Bronchial epithelial cell (primary cell): ENCODE results near the gene ALOX12B. TPM values are rescaled to one million over a fixed set of nuclear protein-coding genes. Genes with fewer than 3 reads are reported as not detected.

ENCODE experiments used
- DNase-seq: peaks from one replicate; pipeline ENCODE4 v3.0.0-alpha.2; 2010; ENCODE audit warnings: low read depth
- FAIRE-seq: peaks from 2 replicates; lab custom pipeline; 2011; peaks lifted over from hg19 to GRCh38; lab: Jason Lieb, UNC
- H3K27me3 ChIP-seq: 2 replicates; pipeline ENCODE4 v1.5.1; 2011; ENCODE audit warnings: low read length; ENCODE audit not compliant: control insufficient read depth, insufficient read depth
- H3K36me3 ChIP-seq: 2 replicates; pipeline ENCODE4 v1.5.1; 2011; ENCODE audit warnings: low read length; ENCODE audit not compliant: control insufficient read depth, insufficient read depth
- H3K4me3 ChIP-seq: 2 replicates; pipeline ENCODE4 v1.5.1; 2011; ENCODE audit warnings: mild to moderate bottlenecking, low read depth, low read length, control low read depth
- CTCF ChIP-seq: IDR thresholded peaks from 2 replicates; pipeline ENCODE4 v1.5.1; 2011; ENCODE audit warnings: mild to moderate bottlenecking, moderate library complexity, low read length, control low read depth, inconsistent platforms; ENCODE audit not compliant: insufficient read depth, severe bottlenecking
- total RNA-seq: library from RNA; depleted of rRNA; stranded (reverse); fragments of >200 nt; gene quantifications from 2 replicates; pipeline ENCODE4 v1.2.1, GENCODE V29; 2014

Gene ALOX12B
- total RNA-seq, 1 donor from 2014 or later = 0.26 TPM

- Histone ChIP-seq H3K4me3 (no peak overlapping the region), H3K36me3 (no peaks in the 10 kb centered on the region), H3K27me3 (no peaks in the 10 kb centered on the region)
- FAIRE-seq (no peak), DNase-seq (peak; percentile 93)
- TF ChIP-seq CTCF = no peak
Observed at GRCh38 chr17:8056232-8056975, 31.1 kb downstream of the ALOX12B start.

DNA sequence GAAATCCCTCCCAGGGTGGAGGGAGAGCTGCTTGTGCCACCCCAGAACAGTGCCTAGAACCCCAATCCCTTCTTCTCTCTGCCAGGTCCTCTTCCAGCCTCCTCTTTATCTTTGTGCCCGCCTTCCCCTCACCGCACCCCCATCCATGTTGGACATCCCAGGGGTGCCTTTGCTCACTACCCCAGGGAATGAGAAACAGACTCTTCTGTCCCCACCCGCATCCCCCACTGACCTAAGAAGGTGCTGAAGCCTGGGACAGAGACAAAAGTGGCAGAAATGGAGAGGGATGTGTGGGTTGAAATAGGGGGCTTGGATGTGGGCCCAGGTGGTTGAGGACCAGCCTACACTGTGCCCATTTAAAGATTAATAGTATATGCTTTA lies 31.7 kb downstream of the ALOX12B start:
- no peak for FAIRE-seq
- no peak for TF ChIP-seq CTCF

DNA sequence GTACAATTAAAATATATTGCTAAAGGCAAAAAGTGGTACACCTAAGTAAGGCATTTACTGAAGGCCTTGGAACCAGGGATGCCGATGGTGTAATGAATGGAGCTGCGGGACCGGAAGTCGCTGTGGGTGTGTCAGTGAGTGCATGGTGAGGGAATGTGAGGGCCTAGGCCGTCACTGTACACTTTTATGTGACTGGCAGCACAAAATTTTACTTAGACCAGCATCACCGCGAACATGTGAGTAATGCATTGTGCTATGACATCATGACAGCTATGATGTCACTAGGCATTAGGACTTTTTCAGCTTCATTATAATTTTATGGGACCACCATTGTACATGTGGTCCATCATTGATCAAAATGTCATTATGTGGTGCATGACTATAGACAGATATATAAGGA lies 33.9 kb downstream of the ALOX12B start:
- Histone ChIP-seq H3K36me3 (no peaks in the 10 kb centered on the region), H3K27me3 (no peaks in the 10 kb centered on the region), H3K4me3 (no peak overlapping the region)
- no peak for DNase-seq
- no peak for TF ChIP-seq CTCF
- no peak for FAIRE-seq

More for the DNA sequence above, 31.7 kb downstream of the ALOX12B start:
- Histone ChIP-seq H3K4me3 (no peak overlapping the region), H3K27me3 (no peaks in the 10 kb centered on the region), H3K36me3 (no peaks in the 10 kb centered on the region)
- DNase-seq = no peak

DNA sequence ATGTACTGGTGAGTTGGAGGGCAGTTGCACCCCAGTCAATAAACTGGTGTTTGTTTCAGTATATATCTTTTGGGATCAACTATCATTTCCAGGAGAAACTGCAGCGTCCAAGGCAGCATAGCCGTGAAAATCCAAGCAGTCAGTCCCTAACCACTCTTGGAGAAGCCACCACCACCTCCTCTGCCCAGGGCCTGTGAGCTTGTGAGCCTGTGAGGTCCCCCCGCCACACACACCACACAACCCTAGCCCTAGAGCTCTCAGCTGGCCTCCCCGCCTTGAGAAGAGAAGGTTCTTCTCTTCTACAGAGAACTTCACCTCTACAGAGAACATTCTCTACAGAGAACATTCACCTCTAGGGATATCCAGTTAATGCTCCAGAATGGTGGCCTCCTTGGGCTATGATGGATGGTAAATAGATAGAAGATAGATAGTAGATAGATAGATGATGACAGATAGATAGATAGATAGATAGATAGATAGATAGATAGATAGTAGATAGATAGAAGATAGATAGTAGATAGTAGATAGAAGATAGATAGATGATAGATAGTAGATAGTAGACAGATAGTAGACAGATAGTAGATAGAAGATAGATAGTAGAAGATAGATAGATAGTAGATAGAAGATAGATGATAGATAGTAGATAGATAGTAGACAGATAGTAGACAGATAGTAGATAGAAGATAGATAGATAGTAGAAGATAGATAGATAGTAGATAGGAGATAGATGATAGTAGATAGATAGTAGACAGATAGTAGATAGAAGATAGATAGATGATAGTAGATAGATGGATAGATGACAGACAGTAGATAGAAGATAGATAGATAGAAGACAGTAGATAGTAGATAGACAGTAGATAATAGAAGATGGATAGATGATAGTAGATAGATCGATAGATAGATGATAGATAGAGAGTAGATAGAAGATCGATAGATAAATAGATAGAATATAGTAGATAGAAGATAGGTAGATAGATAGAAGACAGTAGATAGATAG lies 35.0 kb downstream of the ALOX12B start:
- TF ChIP-seq CTCF = no peak
- Histone ChIP-seq H3K4me3 (no peak overlapping the region), H3K36me3 (peaks cover 1% of the 10 kb centered on the region), H3K27me3 (no peaks in the 10 kb centered on the region)
- FAIRE-seq (no peak), DNase-seq (no peak)

DNA sequence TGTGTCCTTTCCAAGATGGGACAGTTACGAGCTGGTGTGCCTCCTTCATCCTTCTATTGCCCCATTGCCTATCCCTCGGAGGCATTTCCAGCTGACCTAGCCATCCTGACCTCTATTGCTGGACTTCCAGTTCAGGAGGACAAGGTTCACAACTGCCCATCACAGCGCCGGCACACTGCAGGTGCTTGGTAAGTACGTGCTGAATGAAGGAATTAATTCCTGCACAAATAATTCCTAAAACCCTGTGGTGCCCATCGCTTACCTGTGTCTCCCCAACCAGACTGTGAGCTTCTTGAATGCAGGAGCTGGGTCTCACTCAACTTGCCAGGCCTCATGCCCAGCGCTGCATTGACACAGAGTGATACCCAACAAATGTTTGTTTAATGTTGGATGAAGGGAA lies 35.7 kb downstream of the ALOX12B start:
- Histone ChIP-seq H3K36me3 (peaks cover 2% of the 10 kb centered on the region), H3K27me3 (no peaks in the 10 kb centered on the region), H3K4me3 (no peak overlapping the region)
- no peak for TF ChIP-seq CTCF
- peak; percentile 60 for FAIRE-seq
- no peak for DNase-seq
